LNCAP (cell line): ENCODE data around the gene WDR44.

Experiments used
- CTCF ChIP-seq: fragments of 450-650 bp; IDR thresholded peaks from 2 replicates; pipeline ENCODE4 v1.5.1; 2017; ENCODE audit warnings: mild to moderate bottlenecking

The WDR44 gene

GRCh38 chrX:118345045-118345463 lies 852 bp upstream of the WDR44 start:
- no peak for TF ChIP-seq CTCF

- no peak for TF ChIP-seq CTCF
These were observed 570 bp downstream of the WDR44 start for GRCh38 chrX:118346258-118347094.

- no peak for TF ChIP-seq CTCF
These were observed 1.2 kb downstream of the WDR44 start for GRCh38 chrX:118347131-118347530.

- TF ChIP-seq CTCF = no peak
These were observed 1.8 kb downstream of the WDR44 start for GRCh38 chrX:118347736-118348135.

- no peak for TF ChIP-seq CTCF
These were observed 2.4 kb downstream of the WDR44 start for GRCh38 chrX:118348186-118348810.

GRCh38 chrX:118349188-118349587 lies 3.3 kb downstream of the WDR44 start:
- TF ChIP-seq CTCF = no peak

GRCh38 chrX:118350221-118350620 lies 4.3 kb downstream of the WDR44 start:
- no peak for TF ChIP-seq CTCF
